Heart left ventricle (tissue), 16 donors: Measurements from ENCODE around the gene AP3B1. TPM values are rescaled to one million over a fixed set of nuclear protein-coding genes. Genes with fewer than 3 reads are reported as not detected.

Source experiments
- ATAC-seq, 4 donors: fragments of 200-7000 bp; cut with Tn5 transposase; one replicate each; pipeline ENCODE4 v1.9.1; 2020 to 2022; ENCODE audit warnings: moderate library complexity in 4 of 4, mild to moderate bottlenecking in 3 of 4, moderate number of reproducible peaks in 1 of 4
- DNase-seq, 5 donors: peaks; one replicate each; pipeline ENCODE4 v3.0.0-alpha.2; 2020
- H3K27ac ChIP-seq, 12 donors: fragments of 200-600 bp; sonication (generic) in 4 of 12; one replicate each; pipeline versions ENCODE4 v1.5.0 to v1.8.0; 2016 to 2022; ENCODE audit warnings: mild to moderate bottlenecking in 2 of 12
- H3K27me3 ChIP-seq, 9 donors: fragments of 200-600 bp; sonication (generic) in 2 of 9; one replicate each; pipeline versions ENCODE4 v1.5.1 to v1.8.0; 2016 to 2022; ENCODE audit warnings: mild to moderate bottlenecking in 3 of 9
- H3K36me3 ChIP-seq, 9 donors: fragments of 200-600 bp; sonication (generic) in 2 of 9; one replicate each; pipeline versions ENCODE4 v1.5.0 to v1.8.0; 2018 to 2022; ENCODE audit warnings: mild to moderate bottlenecking in 2 of 9
- H3K4me1 ChIP-seq, 12 donors: fragments of 200-600 bp; sonication (generic) in 4 of 12; one replicate each; pipeline versions ENCODE4 v1.5.0 to v1.8.0; 2016 to 2022; ENCODE audit warnings: mild to moderate bottlenecking in 3 of 12
- H3K4me3 ChIP-seq, 12 donors: fragments of 200-600 bp; sonication (generic) in 4 of 12; one replicate each; pipeline versions ENCODE4 v1.5.0 to v1.8.0; 2017 to 2022; ENCODE audit warnings: mild to moderate bottlenecking in 9 of 12, moderate library complexity in 4 of 12
- H3K9me3 ChIP-seq, 12 donors: fragments of 200-600 bp; sonication (generic) in 4 of 12; one replicate each; pipeline versions ENCODE4 v1.5.0 to v1.8.0; 2016 to 2022; ENCODE audit warnings: mild to moderate bottlenecking in 1 of 12
- CTCF ChIP-seq, 12 donors: fragments of 200-600 bp; sonication (generic) in 4 of 12; IDR thresholded peaks; one replicate each; pipeline versions ENCODE4 v1.5.0 to v1.8.0; 2018 to 2022; ENCODE audit warnings: antibody characterized with exemption in 12 of 12, mild to moderate bottlenecking in 5 of 12
- POLR2A ChIP-seq, 2 donors: fragments of 450-650 bp; IDR thresholded peaks; one replicate each; pipeline ENCODE4 v1.6.1; 2017; ENCODE audit warnings: antibody characterized with exemption in 2 of 2, mild to moderate bottlenecking in 2 of 2, moderate library complexity in 2 of 2
- WGBS, 4 donors: extraction: QIAGEN DNeasy Blood & Tissue Kit in 2 of 4; methylation state at CpG; one replicate each; pipeline versions ENCODE4 v1.1.5 to v1.1.7; 2013 to 2018; 5-methylcytosine and 5-hydroxymethylcytosine counted together
- intact Hi-C, 10 donors: fragments of 100-400 bp; cut with DNase I; formaldehyde crosslinking; loops; one replicate each; pipeline versions ENCODE4 v1.11.1 to v1.14.2; 2022
- polyA plus RNA-seq, 2 donors: library from polyadenylated mRNA; stranded (reverse); fragments of 200-250 nt; gene quantifications; one replicate each; pipeline ENCODE4 v1.2.3, GENCODE V29; 2013
- total RNA-seq, 9 donors: library from RNA; depleted of rRNA in 2 of 9; stranded (reverse); fragments of >200 nt in 2 of 9; fragmentation: NEBNext Ultra II Directional in 3 of 9; extraction: Animal tissue kit (Norgen Biotek cat#: 25700) in 3 of 9; gene quantifications; one replicate each; pipeline versions ENCODE4 v1.1.0 to v1.2.4, GENCODE V29; 2016 to 2023
- donor health status: ischemic (EF 13 %, LVEDD 7.1; RV severe dilation, severe dysfunction).
- donor health status: healthy with polysubstance abuse.
- donor health status: DM: no; HTN: yes; CAD: no.
- donor health status: DM: no; HTN: no; CAD: no.
- donor health status: ischemic (EF 25% LVEDD 6.9; RV normal size, moderate dysfunction).
- donor health status: ischemic (EF 25% LVEDD 5.7; RV mildly dilated, moderate dysfunction).
- donor health status: healthy.
- donor health status: DM: yes; HTN: yes; CAD: no.
- donor health status: ischemic (EF 35%, LVEDD 5.7; RV mildly dilated, moderate dysfunction).
- donor health status: nonischemic (EF 11% LVEDD 7.7; RV severe dilation, severe dysfunction).
- donor health status: DM: yes; HTN: yes; CAD: no.
- donor health status: PGD.
- donor health status: ischemic (EF 29% LVEDD 5.4; RV normal size, mild dysfunction).
- donor health status: nonischemic (EF 23%, LVEDD 6.1; RV moderate dilation, normal function).

The AP3B1 gene
- total and polyA plus RNA-seq, 11 donors, result 14.4 to 33.7 (median 25.2) TPM

DNA sequence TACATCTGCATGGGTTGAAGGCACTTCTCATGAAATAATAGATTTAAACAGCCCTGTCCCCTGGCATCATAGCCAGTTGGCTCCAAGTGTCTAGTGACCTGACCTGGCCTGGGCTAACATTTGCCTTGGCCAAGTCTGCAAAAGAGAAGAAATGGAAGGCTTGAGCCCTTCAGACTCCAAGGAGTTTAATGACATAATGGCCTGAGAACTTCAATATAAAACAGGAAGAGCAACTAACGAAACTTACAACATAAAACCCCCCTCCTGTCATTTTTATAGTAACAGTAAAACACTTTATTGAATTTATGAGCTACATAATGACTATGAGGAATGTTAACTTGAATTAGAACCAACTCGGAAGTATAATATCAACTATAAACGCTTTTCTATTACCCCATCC lies 299.6 kb downstream of the AP3B1 start:
- Histone ChIP-seq H3K27ac (no peak overlapping the region), H3K4me1 (peaks cover 0 to 4% (median 0%) of the 10 kb centered on the region in 12 donors), H3K36me3 (peaks cover 0 to 11% (median 0%) of the 10 kb centered on the region in 9 donors), H3K4me3 (no peak overlapping the region), H3K9me3 (no peaks in the 10 kb centered on the region), H3K27me3 (no peaks in the 10 kb centered on the region)
- 75 to 83% (median 77%) methylated on average over 3 of the region's 3 CpGs for WGBS, 4 donors
- TF ChIP-seq CTCF (IDR thresholded peaks at IDR 0.05), result no peak
- no peak for TF ChIP-seq POLR2A (IDR thresholded peaks at IDR 0.05)
- no peak for ATAC-seq
- DNase-seq, result no peak
- intact Hi-C loops, result no loop called here

DNA sequence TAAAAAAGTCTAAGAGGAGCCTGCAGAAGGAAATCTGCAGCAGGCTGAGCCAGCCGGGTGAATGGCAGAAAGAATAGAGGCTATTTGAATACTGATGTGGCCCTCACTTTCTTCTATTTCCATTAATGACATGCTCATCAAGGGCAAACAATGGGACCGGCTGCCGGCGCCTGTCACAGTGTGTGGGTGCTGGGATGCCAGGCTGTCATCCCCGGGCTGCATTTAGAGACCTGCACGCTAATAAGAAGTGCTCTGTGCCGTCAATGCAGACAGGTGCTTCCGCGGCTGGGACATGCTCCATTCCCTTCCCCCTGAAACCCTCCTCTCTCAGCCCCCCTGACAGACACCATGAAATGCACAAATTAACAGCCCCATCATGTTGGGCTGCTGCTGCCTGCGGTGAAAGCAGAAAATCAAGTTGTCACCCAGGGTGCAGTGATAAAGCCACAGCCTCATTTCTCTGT lies 300.6 kb downstream of the AP3B1 start:
- H3K9me3 ChIP-seq, result no peaks in the 10 kb centered on the region
- no peak for DNase-seq
- H3K4me3 ChIP-seq, result no peak overlapping the region
- intact Hi-C loops, result no loop called here
- H3K27me3 ChIP-seq, result no peaks in the 10 kb centered on the region
- H3K36me3 ChIP-seq, result peaks cover 0 to under 1% (median 0%) of the 10 kb centered on the region in 9 donors
- 70 to 91% (median 80%) methylated on average over 9 to 10 of the region's 10 CpGs for WGBS, 4 donors
- no peak for ATAC-seq
- H3K4me1 ChIP-seq, result peaks cover 0 to 4% (median 0%) of the 10 kb centered on the region in 12 donors
- TF ChIP-seq POLR2A (IDR thresholded peaks at IDR 0.05) (no peak), CTCF (IDR thresholded peaks at IDR 0.05) (no peak)
- H3K27ac ChIP-seq, result no peak overlapping the region

DNA sequence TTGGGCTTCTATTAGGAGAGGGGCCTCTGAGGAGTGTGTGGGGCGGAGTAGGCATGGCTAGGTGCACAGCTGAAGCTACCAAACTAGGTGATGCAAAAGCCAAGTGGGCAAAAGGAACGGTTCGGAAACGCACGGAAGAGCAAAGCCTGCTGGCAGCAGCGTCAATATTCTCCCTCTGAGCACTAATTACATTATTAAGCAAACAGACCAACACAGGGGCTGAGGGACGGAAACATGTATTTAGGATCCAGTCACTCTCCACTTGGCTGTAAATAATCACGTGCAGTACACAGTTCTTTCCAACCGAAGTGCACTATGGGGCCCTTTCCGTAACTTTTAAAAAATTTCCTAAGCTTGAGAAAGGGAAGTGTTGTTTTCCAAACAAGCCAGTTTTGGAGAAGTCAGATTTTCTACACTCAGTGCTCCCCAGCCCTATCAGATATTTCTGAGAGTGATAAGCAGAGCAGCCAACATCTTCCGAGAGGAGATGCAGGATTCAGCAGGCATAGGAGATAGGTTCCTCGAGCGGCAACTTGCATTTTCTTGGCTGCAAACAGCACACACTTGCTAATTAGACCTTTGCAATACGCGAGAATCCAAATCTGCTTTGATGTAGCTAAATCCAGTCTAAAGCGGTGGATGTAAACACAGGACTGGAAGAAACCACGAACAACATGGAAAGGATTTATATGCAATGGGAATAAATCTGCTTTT lies 301.2 kb downstream of the AP3B1 start:
- Histone ChIP-seq H3K36me3 (no peaks in the 10 kb centered on the region), H3K9me3 (no peaks in the 10 kb centered on the region), H3K27ac (no peak overlapping the region), H3K4me1 (peaks cover 0 to 3% (median 0%) of the 10 kb centered on the region in 12 donors), H3K27me3 (no peaks in the 10 kb centered on the region), H3K4me3 (no peak overlapping the region)
- DNase-seq, result no peak
- 91 to 97% (median 92%) methylated on average over 17 of the region's 17 CpGs for WGBS, 4 donors
- intact Hi-C loops, result no loop called here
- TF ChIP-seq CTCF (IDR thresholded peaks at IDR 0.05), result no peak
- no peak for TF ChIP-seq POLR2A (IDR thresholded peaks at IDR 0.05)
- no peak for ATAC-seq

GRCh38 chr5:77991084-77991483 lies 303.4 kb downstream of the AP3B1 start:
- ATAC-seq (no peak), DNase-seq (no peak)
- intact Hi-C loops, result no loop called here
- H3K27me3 ChIP-seq, result no peaks in the 10 kb centered on the region
- 75 to 82% (median 79%) methylated on average over 5 of the region's 5 CpGs for WGBS, 4 donors
- peaks cover 0 to 3% (median 0%) of the 10 kb centered on the region in 12 donors for H3K4me1 ChIP-seq
- H3K27ac ChIP-seq, result no peak overlapping the region
- H3K4me3 ChIP-seq, result no peak overlapping the region
- H3K9me3 ChIP-seq, result no peaks in the 10 kb centered on the region
- no peaks in the 10 kb centered on the region for H3K36me3 ChIP-seq
- TF ChIP-seq POLR2A (IDR thresholded peaks at IDR 0.05), result no peak
- TF ChIP-seq CTCF (IDR thresholded peaks at IDR 0.05), result no peak
